GM12872 (cell line): ENCODE results near the gene YWHAB.

Source experiments
- CTCF ChIP-seq: IDR thresholded peaks from 3 replicates; pipeline ENCODE4 v1.5.1; 2011; ENCODE audit warnings: low read depth, mild to moderate bottlenecking, low read length, moderate library complexity; ENCODE audit not compliant: insufficient read depth

YWHAB gene

GRCh38 chr20:44884907-44885391 is 556 bp upstream of the YWHAB start:
- TF ChIP-seq CTCF, result no peak

GRCh38 chr20:44886266-44886651 is 754 bp downstream of the YWHAB start:
- no peak for TF ChIP-seq CTCF

GRCh38 chr20:44886828-44887227 is 1.3 kb downstream of the YWHAB start:
- TF ChIP-seq CTCF, result no peak

GRCh38 chr20:44887466-44887865 is 2.0 kb downstream of the YWHAB start:
- no peak for TF ChIP-seq CTCF

- TF ChIP-seq CTCF, result peak; percentile 33; the same call in 1 of the 3 replicates
These were observed 3.0 kb downstream of the YWHAB start for GRCh38 chr20:44888226-44889103.

- no peak for TF ChIP-seq CTCF
These were observed 6.3 kb downstream of the YWHAB start for GRCh38 chr20:44891826-44892225.

GRCh38 chr20:44894959-44895358 is 9.5 kb downstream of the YWHAB start:
- no peak for TF ChIP-seq CTCF
